OCI-LY1 (cell line): ENCODE data around the gene DISP2.

Source experiments
- EZH2 ChIP-seq: fragments of 200-600 bp; sonication (generic), shearing (Covaris generic); IDR thresholded peaks from 2 replicates; pipeline ENCODE4 v1.8.0; 2017; ENCODE audit warnings: borderline replicate concordance, mixed run types, mild to moderate bottlenecking, antibody characterized with exemption, low read length, moderate library complexity, mixed read lengths
- TF ChIP-seq, protein P1 (sequence below): fragments of 200-600 bp; sonication (generic), shearing (Covaris generic); IDR thresholded peaks from 2 replicates; pipeline ENCODE4 v1.5.1; 2017; ENCODE audit warnings: mild to moderate bottlenecking, antibody characterized with exemption, low read length, moderate library complexity, mixed read lengths

DNA sequence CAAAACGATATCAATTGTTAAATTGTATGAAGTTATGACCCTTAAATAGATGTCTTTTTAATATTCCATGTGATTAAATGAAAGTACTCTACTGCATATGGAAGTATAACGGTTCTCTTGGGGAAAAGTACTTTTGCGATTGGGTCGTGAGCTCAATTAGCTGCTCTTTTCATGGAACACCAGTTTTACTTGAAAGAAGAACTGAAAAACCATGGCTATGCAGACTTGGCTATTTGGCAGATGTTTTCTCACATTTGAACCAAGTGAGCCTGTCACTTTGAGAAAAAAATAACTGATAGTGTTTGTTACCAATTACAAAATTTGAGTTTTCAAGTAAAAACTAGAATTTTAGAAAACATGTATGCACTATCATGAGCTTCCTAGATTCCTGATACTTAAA, 40.4 kb upstream of the DISP2 start:
- TF ChIP-seq, protein P1, sequence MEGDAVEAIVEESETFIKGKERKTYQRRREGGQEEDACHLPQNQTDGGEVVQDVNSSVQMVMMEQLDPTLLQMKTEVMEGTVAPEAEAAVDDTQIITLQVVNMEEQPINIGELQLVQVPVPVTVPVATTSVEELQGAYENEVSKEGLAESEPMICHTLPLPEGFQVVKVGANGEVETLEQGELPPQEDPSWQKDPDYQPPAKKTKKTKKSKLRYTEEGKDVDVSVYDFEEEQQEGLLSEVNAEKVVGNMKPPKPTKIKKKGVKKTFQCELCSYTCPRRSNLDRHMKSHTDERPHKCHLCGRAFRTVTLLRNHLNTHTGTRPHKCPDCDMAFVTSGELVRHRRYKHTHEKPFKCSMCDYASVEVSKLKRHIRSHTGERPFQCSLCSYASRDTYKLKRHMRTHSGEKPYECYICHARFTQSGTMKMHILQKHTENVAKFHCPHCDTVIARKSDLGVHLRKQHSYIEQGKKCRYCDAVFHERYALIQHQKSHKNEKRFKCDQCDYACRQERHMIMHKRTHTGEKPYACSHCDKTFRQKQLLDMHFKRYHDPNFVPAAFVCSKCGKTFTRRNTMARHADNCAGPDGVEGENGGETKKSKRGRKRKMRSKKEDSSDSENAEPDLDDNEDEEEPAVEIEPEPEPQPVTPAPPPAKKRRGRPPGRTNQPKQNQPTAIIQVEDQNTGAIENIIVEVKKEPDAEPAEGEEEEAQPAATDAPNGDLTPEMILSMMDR: no peak
- TF ChIP-seq EZH2: no peak
